Measurements from ENCODE around the gene STRN4.

STRN4 gene

GRCh38 chr19:46725036-46725820 lies 21.0 kb downstream of the STRN4 start:
- no peak for DNase-seq (ENCODE audit: low spot score)

GRCh38 chr19:46724468-46724867 lies 21.8 kb downstream of the STRN4 start:
- no peak for DNase-seq (ENCODE audit: low spot score)

DNA sequence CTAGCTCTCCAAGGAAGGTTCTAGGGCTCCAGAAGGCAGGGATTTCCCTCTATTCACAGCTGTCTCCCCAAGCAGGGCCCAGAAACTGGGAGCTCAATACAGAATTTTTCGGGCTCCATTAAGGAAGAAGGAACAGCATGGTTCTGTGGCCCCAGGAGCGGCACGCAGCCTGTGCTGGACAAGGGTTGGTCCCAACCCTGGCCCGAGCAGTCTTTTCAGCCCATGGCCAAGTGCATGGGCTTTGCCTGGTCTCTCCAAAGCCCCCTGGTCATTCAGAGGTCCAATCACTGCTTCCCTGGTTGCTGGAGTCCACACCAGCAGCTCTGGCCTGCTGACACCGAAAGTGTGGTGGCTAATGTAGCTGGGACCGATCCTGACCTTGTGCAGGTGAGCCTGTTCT lies 22.8 kb downstream of the STRN4 start:
- DNase-seq (ENCODE audit: low spot score): no peak

- DNase-seq (ENCODE audit: low spot score): no peak
Observed at GRCh38 chr19:46723023-46723461, 23.2 kb downstream of the STRN4 start.

- DNase-seq (ENCODE audit: low spot score): no peak
Observed at GRCh38 chr19:46722421-46723022, 23.7 kb downstream of the STRN4 start.

DNA sequence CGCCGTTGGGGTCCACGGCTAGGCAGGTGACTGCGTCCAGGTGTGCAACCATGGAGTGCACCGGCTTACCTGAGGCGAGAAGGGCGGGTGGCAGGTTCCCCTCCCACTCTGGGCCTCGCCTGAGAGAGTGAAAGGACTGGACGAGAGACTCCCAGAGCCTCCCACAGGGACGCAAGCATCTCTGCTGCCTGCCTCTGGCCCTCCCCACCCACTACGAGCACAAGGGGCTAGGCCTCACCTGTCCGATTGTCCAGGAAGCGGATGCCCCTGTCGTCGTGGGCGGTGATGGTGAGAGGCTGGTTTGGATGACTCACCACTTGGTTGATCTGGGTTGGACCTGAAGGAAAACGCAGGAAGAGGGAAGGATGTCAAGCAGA lies 24.3 kb downstream of the STRN4 start:
- DNase-seq (ENCODE audit: low spot score): no peak

DNA sequence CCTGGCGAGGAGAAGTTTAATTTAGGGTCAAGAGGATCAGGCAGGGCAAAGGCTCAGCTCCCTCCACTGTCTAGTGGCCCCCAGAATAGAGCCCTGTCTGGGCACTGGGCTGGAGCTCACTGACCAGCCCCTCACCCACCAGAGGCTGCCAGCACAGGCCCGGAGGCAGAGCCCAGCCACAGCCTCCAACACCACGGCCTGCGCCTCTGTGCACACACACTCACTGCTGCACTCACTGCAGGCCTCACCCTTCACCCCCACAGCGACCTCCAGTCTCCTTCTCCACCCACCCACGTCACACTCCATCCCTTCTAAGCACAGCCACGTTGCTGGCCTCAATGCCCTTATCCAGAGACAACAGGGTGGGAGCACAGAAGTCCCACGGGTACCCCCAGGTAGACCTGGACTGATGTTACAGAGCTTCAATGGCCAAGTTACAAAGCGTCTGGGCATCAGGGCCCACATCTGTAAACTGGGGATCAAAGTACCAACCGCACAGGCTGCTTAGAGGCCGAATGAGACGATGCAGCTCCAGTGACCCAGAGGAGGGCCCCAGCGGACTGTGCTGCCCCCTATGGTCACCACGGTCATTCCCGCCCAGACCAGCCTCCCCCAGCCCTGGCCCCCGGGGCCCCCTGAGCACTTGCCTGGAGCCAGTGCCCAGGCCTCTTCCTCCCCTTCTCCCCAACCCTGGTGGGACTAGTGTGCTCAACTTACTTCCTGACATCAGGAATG lies 24.8 kb downstream of the STRN4 start:
- DNase-seq (ENCODE audit: low spot score): no peak

DNA sequence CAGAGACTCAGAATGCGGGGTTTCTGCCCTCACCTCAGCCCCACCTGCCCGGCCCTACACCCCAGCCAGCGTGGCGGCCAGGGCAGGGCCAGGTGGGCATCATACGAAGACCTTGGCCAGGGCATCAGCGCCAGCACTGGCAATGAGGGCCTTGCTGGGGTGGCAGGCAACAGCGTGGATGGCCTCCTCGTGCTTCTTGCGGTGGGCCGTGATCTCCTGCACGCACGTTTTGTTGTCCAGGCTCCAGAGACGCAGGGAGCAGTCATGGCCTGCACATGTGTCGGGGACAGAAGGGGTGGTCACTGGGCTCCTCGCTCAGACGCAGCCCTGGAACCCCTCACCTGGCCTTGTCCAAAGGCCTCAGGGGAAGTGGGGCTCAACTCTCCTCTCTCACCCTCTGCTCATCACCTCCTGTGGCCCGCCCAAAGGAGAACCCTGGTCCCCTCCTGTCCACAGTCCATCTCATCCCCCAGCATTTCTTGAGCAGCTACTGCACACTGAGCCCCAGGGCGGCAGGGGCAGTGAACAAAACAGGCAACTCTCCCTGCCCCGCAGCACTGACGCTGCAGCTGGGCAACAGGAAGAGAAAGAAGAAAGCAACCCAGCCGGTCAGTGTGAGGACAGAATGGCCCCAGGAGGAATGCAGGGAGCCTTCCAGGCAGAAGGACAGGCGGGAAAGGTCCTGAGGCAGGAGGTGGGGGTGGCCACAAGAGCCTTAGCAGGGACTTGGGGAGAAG lies 25.6 kb downstream of the STRN4 start:
- no peak for DNase-seq (ENCODE audit: low spot score)

DNA sequence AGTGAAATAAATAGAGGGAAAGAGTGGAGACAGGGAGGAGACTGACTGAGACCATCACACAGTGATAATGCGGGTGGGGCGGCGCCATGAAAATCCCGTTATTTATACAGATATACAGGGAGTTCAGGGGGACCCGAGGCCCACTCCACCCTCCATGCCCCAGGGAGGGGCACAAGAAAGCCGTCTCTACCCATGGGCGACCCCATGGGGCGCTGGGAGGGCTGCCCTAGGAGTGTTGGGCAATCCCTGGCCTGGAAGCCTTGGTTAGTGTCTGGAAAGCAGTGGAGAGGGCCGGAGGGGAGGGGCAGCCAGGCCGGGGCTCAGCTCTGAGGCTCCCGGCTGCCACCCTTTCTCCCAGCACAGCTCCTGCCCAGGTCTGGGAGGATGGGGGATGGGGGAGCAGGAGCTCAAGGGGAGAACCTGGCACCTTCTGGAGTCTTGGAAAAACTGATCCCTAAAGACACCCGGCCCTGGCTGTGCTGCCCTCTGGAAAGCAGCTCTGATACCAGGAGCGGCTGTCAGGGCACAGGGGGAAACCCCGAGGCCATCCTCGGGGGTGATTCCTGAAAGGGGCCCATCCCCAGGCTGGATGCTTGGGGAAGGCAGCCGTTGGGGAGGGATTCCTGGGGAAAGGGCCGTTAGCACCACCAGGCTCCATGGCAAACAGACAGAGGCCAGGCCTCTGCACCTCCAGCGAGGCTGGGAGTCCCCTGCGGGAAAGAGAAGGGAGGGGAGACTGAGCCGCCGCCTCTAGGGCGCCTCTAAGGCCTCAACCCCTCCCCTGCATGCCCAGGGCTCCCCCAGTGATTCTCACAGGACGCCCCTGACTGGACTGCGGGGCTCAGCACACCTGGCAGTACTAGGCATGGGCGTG lies 26.4 kb downstream of the STRN4 start:
- DNase-seq (ENCODE audit: low spot score): no peak

GRCh38 chr19:46718934-46719622 lies 27.2 kb downstream of the STRN4 start:
- DNase-seq (ENCODE audit: low spot score): no peak

DNA sequence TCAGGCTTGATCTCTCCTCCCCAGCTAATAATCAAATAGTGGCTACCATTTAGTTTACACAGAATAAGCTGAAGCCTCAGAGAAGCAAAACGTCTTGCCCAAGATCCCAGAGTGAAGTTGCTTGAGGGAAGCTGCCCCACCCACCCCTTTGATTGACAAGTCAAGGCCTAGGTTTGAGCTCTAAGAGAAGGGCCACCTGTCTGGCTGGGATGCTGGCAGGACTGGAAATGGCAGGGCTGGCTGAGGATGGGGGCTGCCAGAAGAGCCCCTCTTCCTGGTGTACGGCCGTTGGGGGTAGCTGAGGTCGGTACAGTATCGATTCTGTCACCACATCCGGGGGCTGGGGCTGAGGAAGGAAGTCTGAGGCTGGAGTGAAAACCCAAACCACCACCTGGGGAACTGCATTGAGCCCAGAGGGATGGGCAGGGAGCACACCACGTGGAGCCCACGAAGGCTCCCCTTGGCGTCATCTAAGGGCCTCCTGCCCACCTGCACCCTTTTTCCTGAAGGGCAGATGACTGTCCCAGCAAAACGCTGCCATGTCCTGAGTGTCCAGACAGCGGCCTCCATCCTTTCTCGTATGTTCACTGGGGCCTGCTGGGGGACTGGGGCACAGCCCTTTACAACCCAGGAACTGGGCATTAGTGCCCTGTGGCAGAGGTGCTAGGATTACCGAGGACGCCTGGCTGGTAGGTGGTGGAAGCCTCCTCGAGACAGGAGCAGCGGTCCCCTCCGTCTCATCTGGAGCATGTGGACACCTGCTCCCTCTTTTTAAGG lies 27.9 kb downstream of the STRN4 start:
- DNase-seq (ENCODE audit: low spot score): no peak

GRCh38 chr19:46717716-46718143 lies 28.5 kb downstream of the STRN4 start:
- DNase-seq (ENCODE audit: low spot score): no peak

GRCh38 chr19:46717034-46717715 lies 29.1 kb downstream of the STRN4 start, which contains the start of gene PRKD2:
Gene PRKD2 (minus strand): TSS chr19:46717114. CDS start chr19:46716370, 744 bp downstream.
- DNase-seq (ENCODE audit: low spot score): peak; percentile 74

- DNase-seq (ENCODE audit: low spot score): no peak
Observed at GRCh38 chr19:46716672-46717033, 29.6 kb downstream of the STRN4 start.

GRCh38 chr19:46715975-46716671 lies 30.1 kb downstream of the STRN4 start:
- no peak for DNase-seq (ENCODE audit: low spot score)

GRCh38 chr19:46715620-46715974 lies 30.7 kb downstream of the STRN4 start:
- no peak for DNase-seq (ENCODE audit: low spot score)

DNA sequence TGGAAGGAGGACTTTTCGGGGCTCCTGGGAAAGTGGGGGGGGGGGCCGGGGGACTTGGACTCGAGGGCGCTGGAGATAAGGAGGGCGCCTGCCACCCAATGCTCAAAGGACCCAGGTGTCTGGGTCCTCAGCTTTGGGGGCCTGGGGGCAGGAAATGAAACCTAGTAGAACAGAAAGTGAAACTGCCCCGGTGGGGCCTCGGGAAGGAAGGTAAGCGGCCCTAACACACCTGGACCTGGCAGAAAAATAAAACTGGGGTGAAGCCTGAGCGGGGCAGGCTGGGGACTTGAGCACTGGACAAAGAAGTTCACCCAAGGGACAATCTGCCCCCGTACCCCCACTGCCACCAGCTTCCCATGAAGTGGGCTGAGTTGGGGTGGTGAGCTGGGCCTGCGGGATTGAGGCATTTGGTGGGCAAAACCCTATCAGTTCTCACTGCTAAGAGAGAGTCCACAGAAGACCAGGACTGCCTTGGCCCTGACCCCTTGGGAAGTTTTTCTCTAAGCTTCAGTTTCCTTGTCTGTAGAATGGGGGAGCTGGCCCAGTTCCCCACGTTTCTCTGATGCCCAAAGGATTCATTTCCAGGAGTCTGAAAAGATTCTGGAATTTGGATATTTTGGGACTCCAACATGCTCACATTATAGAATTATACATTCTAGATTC lies 31.7 kb downstream of the STRN4 start:
- DNase-seq (ENCODE audit: low spot score): no peak

- DNase-seq (ENCODE audit: low spot score): peak; percentile 81
Observed at GRCh38 chr19:46713781-46714443, 32.3 kb downstream of the STRN4 start.
